ENCODE measurements around the gene TNFRSF4. TPM values are rescaled to one million over a fixed set of nuclear protein-coding genes. Genes with fewer than 3 reads are reported as not detected.

The TNFRSF4 gene
- total RNA-seq, 4 donors from 2014 or later: 1.5 to 4.5 (median 3.2) TPM

DNA sequence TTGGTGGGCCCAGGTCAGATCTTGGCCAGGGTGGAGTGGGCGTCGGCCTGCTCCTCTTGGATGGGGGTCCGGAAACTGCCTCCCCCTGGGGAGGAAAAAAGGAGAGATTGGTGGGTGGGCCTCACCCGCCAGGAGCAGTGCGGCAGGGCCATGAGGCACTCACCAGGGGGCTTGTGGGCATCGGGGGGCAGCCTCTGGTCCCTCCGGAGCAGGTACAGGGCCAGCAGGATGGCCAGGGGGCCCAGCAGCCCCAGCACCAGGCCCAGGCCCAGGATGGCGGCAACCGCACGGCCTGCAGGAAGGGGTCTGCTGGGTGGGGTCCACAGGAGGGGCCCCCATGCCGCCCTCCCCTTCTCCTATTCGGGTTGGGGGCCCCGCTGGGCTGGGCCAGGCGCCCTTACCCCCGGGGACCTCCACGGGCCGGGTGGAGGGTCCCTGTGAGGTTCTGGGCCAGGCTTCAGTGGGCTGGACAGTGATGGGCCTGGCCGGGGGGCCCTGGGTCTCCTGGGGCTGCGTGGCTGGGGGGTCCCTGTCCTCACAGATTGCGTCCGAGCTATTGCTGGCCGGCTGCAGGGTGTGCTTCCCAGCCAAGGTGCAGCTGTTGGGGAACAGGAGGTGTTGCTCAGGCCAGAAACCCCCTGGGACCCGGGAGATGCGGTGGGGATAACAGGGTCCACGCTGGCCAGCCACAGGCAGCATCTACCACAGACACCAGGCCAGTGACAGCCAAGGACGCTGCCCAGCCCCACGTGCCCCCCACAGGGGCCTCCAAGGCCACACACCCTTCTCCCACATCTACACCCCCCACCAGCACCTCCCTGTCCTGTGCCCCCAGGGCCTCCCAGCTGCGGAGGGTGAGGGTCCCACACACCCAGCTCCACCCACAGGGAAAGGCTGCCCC, 2.2 kb downstream of the TNFRSF4 start:
- Histone ChIP-seq H3K4me1 (no peaks in the 10 kb centered on the region), H3K27ac (no peak overlapping the region), H3K9me3 (no peaks in the 10 kb centered on the region), H3K4me3 (replicated peaks in 1 of 3) (no peak overlapping the region), H3K36me3 (peaks cover 6% of the 10 kb centered on the region in 2 donors), H3K27me3 (no peaks in the 10 kb centered on the region)
- no peak for DNase-seq
- WGBS, 2 donors: 81 to 83% methylated on average over 1 to 22 of the region's 28 CpGs
- no peak for TF ChIP-seq POLR2A (IDR thresholded peaks at IDR 0.05)
- intact Hi-C loops (cut with DNase I): no loop called here

DNA sequence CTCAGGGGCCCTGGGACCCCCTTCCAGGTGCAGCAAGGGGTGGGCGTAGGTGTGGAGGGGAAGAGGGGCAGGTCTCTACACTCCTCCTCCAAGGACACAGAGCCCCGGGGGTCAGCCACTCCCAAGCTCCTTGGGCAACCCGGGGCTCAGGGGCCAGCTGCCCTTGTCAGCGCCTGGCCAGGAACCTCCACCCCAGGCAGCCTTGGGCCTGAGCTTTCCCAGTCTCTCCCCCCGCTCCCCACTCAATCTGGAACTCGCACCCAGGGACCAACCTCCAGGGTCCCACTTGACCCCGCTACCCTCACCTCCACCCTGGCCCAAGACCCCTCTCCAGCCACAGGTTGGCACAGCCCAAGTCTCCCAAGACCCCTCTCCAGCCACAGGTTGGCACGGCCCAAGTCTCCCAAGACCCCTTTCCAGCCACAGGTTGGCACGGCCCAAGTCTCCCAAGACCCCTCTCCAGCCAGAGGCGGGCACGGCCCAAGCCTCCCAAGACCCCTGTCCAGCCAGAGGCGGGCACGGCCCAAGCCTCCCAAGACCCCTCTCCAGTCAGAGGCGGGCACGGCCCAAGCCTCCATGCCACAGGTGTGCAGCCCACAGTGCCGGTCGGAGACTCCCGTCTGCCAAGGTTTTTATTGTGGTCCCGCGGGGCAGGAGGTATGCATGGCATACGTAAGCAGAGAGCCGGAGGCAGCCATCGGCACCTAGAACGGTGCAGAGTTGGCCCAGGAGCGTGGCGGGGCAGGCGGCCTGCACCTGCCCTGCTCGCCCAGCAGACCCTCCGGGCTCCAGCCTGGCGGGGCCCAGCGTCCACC, 3.0 kb downstream of the TNFRSF4 start:
- DNase-seq: no peak
- no peaks in the 10 kb centered on the region for H3K36me3 ChIP-seq
- H3K4me1 ChIP-seq: peaks cover 6 to 8% of the 10 kb centered on the region in 2 donors
- intact Hi-C loops (cut with DNase I): no loop called here
- no peaks in the 10 kb centered on the region for H3K27me3 ChIP-seq
- TF ChIP-seq, protein P1, sequence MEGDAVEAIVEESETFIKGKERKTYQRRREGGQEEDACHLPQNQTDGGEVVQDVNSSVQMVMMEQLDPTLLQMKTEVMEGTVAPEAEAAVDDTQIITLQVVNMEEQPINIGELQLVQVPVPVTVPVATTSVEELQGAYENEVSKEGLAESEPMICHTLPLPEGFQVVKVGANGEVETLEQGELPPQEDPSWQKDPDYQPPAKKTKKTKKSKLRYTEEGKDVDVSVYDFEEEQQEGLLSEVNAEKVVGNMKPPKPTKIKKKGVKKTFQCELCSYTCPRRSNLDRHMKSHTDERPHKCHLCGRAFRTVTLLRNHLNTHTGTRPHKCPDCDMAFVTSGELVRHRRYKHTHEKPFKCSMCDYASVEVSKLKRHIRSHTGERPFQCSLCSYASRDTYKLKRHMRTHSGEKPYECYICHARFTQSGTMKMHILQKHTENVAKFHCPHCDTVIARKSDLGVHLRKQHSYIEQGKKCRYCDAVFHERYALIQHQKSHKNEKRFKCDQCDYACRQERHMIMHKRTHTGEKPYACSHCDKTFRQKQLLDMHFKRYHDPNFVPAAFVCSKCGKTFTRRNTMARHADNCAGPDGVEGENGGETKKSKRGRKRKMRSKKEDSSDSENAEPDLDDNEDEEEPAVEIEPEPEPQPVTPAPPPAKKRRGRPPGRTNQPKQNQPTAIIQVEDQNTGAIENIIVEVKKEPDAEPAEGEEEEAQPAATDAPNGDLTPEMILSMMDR (IDR thresholded peaks at IDR 0.05): no peak
- TF ChIP-seq POLR2A (IDR thresholded peaks at IDR 0.05): no peak
- H3K9me3 ChIP-seq: no peaks in the 10 kb centered on the region
- no peak overlapping the region for H3K27ac ChIP-seq
- H3K4me3 ChIP-seq (replicated peaks in 1 of 3): no peak overlapping the region
- WGBS, 2 donors: 93 to 95% methylated on average over 14 to 23 of the region's 31 CpGs

DNA sequence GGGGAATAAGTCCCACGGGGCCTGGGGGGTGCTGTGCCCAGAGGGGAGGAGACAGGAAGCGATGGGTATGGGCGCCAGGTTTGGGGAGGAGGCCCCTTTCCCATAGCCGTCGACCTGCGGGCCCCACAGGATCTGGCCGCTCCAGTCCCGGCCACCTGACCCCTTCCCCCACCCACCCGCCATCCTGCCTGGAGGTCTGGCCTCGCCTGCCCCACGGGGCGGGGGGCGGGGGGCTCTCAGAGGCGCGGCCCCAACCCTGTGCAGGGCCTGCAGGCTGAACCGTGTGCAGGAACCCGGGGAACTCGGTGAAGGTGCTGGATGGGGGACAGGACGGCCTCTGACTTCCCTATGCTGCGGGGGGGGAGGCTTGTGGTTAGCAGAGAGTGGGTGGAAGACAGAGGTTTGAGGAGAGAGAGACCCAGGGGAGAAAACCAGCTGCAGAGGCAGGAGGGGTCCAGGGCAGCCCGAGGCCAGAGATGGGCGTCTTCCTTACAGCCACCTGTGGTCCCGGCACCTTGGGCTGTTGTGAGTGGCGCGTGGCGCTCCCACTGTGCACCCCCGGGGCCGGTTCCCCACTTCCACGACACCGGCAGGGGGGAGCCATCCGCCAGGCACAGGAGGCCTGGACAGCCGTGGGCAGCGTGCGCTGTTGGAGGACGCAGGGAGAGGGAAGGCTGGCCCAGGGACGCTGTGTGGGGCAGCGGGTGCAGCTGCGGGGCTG, 5.1 kb downstream of the TNFRSF4 start:
- Histone ChIP-seq H3K4me3 (replicated peaks in 1 of 3) (no peak overlapping the region), H3K4me1 (peaks cover 6 to 11% of the 10 kb centered on the region in 2 donors), H3K27ac (no peak overlapping the region), H3K9me3 (no peaks in the 10 kb centered on the region), H3K36me3 (no peaks in the 10 kb centered on the region), H3K27me3 (no peaks in the 10 kb centered on the region)
- WGBS, 2 donors: 50 to 75% methylated on average over 31 to 32 of the region's 38 CpGs
- intact Hi-C loops (cut with DNase I): no loop called here
- no peak for DNase-seq
- TF ChIP-seq POLR2A (IDR thresholded peaks at IDR 0.05): no peak
- TF ChIP-seq, protein P1 (IDR thresholded peaks at IDR 0.05): no peak

- peaks cover 6 to 11% of the 10 kb centered on the region in 2 donors for H3K4me1 ChIP-seq
- WGBS, 2 donors: 58 to 69% methylated on average over 6 to 7 of the region's 11 CpGs
- intact Hi-C loops (cut with DNase I): no loop called here
- DNase-seq: no peak
- H3K27me3 ChIP-seq: no peaks in the 10 kb centered on the region
- no peak overlapping the region for H3K27ac ChIP-seq
- TF ChIP-seq, protein P1 (IDR thresholded peaks at IDR 0.05): no peak
- TF ChIP-seq POLR2A (IDR thresholded peaks at IDR 0.05): no peak
- no peaks in the 10 kb centered on the region for H3K36me3 ChIP-seq
- no peak overlapping the region for H3K4me3 ChIP-seq (replicated peaks in 1 of 3)
- H3K9me3 ChIP-seq: no peaks in the 10 kb centered on the region
Measured at GRCh38 chr1:1207571-1207892, 6.4 kb downstream of the TNFRSF4 start.

GRCh38 chr1:1206966-1207531, 6.9 kb downstream of the TNFRSF4 start:
- no peak for DNase-seq
- no peak overlapping the region for H3K27ac ChIP-seq
- no peak overlapping the region for H3K4me3 ChIP-seq (replicated peaks in 1 of 3)
- no peaks in the 10 kb centered on the region for H3K27me3 ChIP-seq
- WGBS, 2 donors: 50 to 63% methylated on average over 8 to 18 of the region's 19 CpGs
- TF ChIP-seq POLR2A (IDR thresholded peaks at IDR 0.05): no peak
- TF ChIP-seq, protein P1 (IDR thresholded peaks at IDR 0.05): no peak
- H3K9me3 ChIP-seq: no peaks in the 10 kb centered on the region
- intact Hi-C loops (cut with DNase I): no loop called here
- H3K36me3 ChIP-seq: no peaks in the 10 kb centered on the region
- H3K4me1 ChIP-seq: peaks cover 6 to 11% of the 10 kb centered on the region in 2 donors

Measured in thyroid gland (tissue), 4 donors.